Osteoblast (primary cell): ENCODE measurements around the gene SCAMP1. TPM values are rescaled to one million over a fixed set of nuclear protein-coding genes. Genes with fewer than 3 reads are reported as not detected.

Source experiments
- DNase-seq: peaks from one replicate; pipeline ENCODE4 v3.0.0; 2011; ENCODE audit warnings: low spot score, mixed read lengths; ENCODE audit not compliant: insufficient read length; ENCODE audit errors: missing footprints
- H2AFZ ChIP-seq: 2 replicates; pipeline ENCODE4 v1.6.0; 2011; ENCODE audit warnings: mild to moderate bottlenecking, low read length
- H3K27ac ChIP-seq: 2 replicates; pipeline ENCODE4 v1.5.1; 2011; ENCODE audit warnings: mild to moderate bottlenecking, low read depth, low read length, moderate library complexity
- H3K27me3 ChIP-seq: 2 replicates; pipeline ENCODE4 v1.6.0; 2012; ENCODE audit warnings: mild to moderate bottlenecking, control low read depth, inconsistent platforms, low read length, moderate library complexity; ENCODE audit not compliant: insufficient read depth
- H3K36me3 ChIP-seq: 2 replicates; pipeline ENCODE4 v1.5.1; 2011; ENCODE audit warnings: mild to moderate bottlenecking, low read length, control low read depth, moderate library complexity; ENCODE audit not compliant: insufficient read depth
- H3K4me1 ChIP-seq: 2 replicates; pipeline ENCODE4 v1.5.1; 2011; ENCODE audit warnings: mild to moderate bottlenecking, low read length, control low read depth, moderate library complexity; ENCODE audit not compliant: insufficient read depth
- H3K4me2 ChIP-seq: 2 replicates; pipeline ENCODE4 v1.6.0; 2011; ENCODE audit warnings: mild to moderate bottlenecking, low read length; ENCODE audit not compliant: insufficient read depth
- H3K4me3 ChIP-seq: fragments of 200-600 bp; sonication (generic); 3 replicates; pipeline ENCODE4 v1.5.1; 2012; ENCODE audit warnings: mild to moderate bottlenecking, low read length, inconsistent platforms; ENCODE audit not compliant: insufficient read depth
- H3K79me2 ChIP-seq: 2 replicates; pipeline ENCODE4 v1.6.0; 2012; ENCODE audit warnings: mild to moderate bottlenecking, low read length, control low read depth, inconsistent platforms; ENCODE audit not compliant: insufficient read depth
- H3K9me3 ChIP-seq: 2 replicates; pipeline ENCODE4 v1.5.1; 2011; ENCODE audit warnings: low read depth, low read length, control low read depth
- H4K20me1 ChIP-seq: 2 replicates; pipeline ENCODE4 v1.6.0; 2012; ENCODE audit warnings: mild to moderate bottlenecking, low read length, control low read depth; ENCODE audit not compliant: insufficient read depth
- CTCF ChIP-seq: IDR thresholded peaks from 2 replicates; pipeline ENCODE4 v1.5.1; 2011; ENCODE audit warnings: mild to moderate bottlenecking, low read depth, low read length, moderate library complexity; ENCODE audit errors: extremely low read depth
- total RNA-seq: library from RNA; depleted of rRNA; stranded (reverse); fragments of >200 nt; gene quantifications from 2 replicates; pipeline ENCODE4 v1.2.3, GENCODE V29; 2012

Gene SCAMP1
- total RNA-seq, 1 donor: 70.2 TPM

GRCh38 chr5:78397831-78398230 lies 37.4 kb downstream of the SCAMP1 start:
- H4K20me1 ChIP-seq: peaks cover 17% of the 10 kb centered on the region
- H3K4me3 ChIP-seq: no peak overlapping the region
- no peak for DNase-seq
- H3K9me3 ChIP-seq: no peaks in the 10 kb centered on the region
- H2AFZ ChIP-seq: no peak overlapping the region
- peaks cover 55% of the 10 kb centered on the region for H3K79me2 ChIP-seq
- TF ChIP-seq CTCF: no peak
- no peaks in the 10 kb centered on the region for H3K4me1 ChIP-seq
- no peak overlapping the region for H3K27ac ChIP-seq
- H3K36me3 ChIP-seq: no peaks in the 10 kb centered on the region
- no peaks in the 10 kb centered on the region for H3K27me3 ChIP-seq
- H3K4me2 ChIP-seq: no peak overlapping the region

GRCh38 chr5:78399116-78399515 lies 38.7 kb downstream of the SCAMP1 start:
- Histone ChIP-seq H3K36me3 (no peaks in the 10 kb centered on the region), H3K4me3 (no peak overlapping the region), H3K79me2 (peaks cover 55% of the 10 kb centered on the region), H2AFZ (no peak overlapping the region), H3K27me3 (no peaks in the 10 kb centered on the region), H3K27ac (no peak overlapping the region), H3K4me2 (no peak overlapping the region), H3K4me1 (no peaks in the 10 kb centered on the region), H4K20me1 (peaks cover 14% of the 10 kb centered on the region), H3K9me3 (no peaks in the 10 kb centered on the region)
- peak; percentile 32 for DNase-seq
- TF ChIP-seq CTCF: no peak

- Histone ChIP-seq H3K27me3 (no peaks in the 10 kb centered on the region), H3K4me2 (no peak overlapping the region), H3K27ac (no peak overlapping the region), H4K20me1 (peaks cover 10% of the 10 kb centered on the region), H3K79me2 (peaks cover 61% of the 10 kb centered on the region), H2AFZ (no peak overlapping the region), H3K4me3 (no peak overlapping the region), H3K4me1 (peaks cover 10% of the 10 kb centered on the region), H3K36me3 (no peaks in the 10 kb centered on the region), H3K9me3 (no peaks in the 10 kb centered on the region)
- no peak for DNase-seq
- TF ChIP-seq CTCF: no peak
These were observed 44.4 kb downstream of the SCAMP1 start for GRCh38 chr5:78404682-78405293.

- Histone ChIP-seq H3K9me3 (no peaks in the 10 kb centered on the region), H4K20me1 (peaks cover 3% of the 10 kb centered on the region), H3K79me2 (peaks cover 61% of the 10 kb centered on the region), H3K4me2 (peak overlapping the region; percentile 38), H3K27me3 (no peaks in the 10 kb centered on the region), H3K4me3 (no peak overlapping the region), H3K36me3 (no peaks in the 10 kb centered on the region), H3K4me1 (peaks cover 10% of the 10 kb centered on the region), H3K27ac (peak overlapping the region; percentile 43), H2AFZ (no peak overlapping the region)
- peak; percentile 67 for DNase-seq
- TF ChIP-seq CTCF: no peak
These were observed 45.7 kb downstream of the SCAMP1 start for GRCh38 chr5:78405829-78406750.
